ENCODE measurements around the gene IL15.

DNA sequence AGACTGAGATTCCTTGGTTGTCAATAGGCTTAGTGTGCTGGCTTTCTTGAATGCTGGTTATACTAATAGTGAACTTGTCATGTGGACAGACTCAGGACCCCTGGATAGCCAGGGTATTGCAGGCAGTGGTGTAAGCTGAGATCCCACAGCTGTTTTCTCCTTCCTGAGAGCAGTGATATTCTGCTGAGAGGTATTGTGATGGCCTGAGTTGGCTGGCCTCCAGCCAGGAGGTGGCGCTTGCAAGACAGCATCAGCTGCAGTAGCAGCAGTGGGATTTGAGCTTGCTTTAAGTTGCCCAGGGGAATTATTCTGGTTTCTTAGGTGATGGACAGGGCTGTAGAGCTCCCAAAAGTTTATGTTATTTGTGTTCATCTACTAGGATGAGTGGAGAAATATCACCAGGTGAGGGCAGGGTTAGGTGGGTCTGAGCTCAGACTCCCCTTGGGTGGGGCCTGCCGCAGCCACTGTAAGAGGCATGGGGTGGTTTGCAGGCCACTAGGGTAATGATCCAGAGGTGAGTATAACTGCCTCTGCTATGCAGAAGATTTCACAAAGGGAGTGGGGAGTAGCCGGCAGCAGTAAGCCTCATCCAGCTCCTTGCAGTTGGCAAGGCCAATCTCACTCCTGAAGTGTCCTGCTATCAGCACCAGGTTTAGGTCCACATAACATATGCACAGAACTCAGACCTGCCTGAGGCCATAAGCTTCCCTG is 66.2 kb downstream of the IL15 start:
- TF ChIP-seq CBX8 (IDR thresholded peaks at IDR 0.05) = no peak
- TF ChIP-seq, protein P1, sequence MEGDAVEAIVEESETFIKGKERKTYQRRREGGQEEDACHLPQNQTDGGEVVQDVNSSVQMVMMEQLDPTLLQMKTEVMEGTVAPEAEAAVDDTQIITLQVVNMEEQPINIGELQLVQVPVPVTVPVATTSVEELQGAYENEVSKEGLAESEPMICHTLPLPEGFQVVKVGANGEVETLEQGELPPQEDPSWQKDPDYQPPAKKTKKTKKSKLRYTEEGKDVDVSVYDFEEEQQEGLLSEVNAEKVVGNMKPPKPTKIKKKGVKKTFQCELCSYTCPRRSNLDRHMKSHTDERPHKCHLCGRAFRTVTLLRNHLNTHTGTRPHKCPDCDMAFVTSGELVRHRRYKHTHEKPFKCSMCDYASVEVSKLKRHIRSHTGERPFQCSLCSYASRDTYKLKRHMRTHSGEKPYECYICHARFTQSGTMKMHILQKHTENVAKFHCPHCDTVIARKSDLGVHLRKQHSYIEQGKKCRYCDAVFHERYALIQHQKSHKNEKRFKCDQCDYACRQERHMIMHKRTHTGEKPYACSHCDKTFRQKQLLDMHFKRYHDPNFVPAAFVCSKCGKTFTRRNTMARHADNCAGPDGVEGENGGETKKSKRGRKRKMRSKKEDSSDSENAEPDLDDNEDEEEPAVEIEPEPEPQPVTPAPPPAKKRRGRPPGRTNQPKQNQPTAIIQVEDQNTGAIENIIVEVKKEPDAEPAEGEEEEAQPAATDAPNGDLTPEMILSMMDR (IDR thresholded peaks at IDR 0.05) = no peak
- no peak for TF ChIP-seq EP300 (IDR thresholded peaks at IDR 0.05)
- TF ChIP-seq, protein P2, sequence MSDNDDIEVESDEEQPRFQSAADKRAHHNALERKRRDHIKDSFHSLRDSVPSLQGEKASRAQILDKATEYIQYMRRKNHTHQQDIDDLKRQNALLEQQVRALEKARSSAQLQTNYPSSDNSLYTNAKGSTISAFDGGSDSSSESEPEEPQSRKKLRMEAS (IDR thresholded peaks at IDR 0.05) = no peak
- TF ChIP-seq MAZ (IDR thresholded peaks at IDR 0.05; ENCODE audit: borderline replicate concordance, low read depth, low read length) = no peak
- TF ChIP-seq, protein P3, sequence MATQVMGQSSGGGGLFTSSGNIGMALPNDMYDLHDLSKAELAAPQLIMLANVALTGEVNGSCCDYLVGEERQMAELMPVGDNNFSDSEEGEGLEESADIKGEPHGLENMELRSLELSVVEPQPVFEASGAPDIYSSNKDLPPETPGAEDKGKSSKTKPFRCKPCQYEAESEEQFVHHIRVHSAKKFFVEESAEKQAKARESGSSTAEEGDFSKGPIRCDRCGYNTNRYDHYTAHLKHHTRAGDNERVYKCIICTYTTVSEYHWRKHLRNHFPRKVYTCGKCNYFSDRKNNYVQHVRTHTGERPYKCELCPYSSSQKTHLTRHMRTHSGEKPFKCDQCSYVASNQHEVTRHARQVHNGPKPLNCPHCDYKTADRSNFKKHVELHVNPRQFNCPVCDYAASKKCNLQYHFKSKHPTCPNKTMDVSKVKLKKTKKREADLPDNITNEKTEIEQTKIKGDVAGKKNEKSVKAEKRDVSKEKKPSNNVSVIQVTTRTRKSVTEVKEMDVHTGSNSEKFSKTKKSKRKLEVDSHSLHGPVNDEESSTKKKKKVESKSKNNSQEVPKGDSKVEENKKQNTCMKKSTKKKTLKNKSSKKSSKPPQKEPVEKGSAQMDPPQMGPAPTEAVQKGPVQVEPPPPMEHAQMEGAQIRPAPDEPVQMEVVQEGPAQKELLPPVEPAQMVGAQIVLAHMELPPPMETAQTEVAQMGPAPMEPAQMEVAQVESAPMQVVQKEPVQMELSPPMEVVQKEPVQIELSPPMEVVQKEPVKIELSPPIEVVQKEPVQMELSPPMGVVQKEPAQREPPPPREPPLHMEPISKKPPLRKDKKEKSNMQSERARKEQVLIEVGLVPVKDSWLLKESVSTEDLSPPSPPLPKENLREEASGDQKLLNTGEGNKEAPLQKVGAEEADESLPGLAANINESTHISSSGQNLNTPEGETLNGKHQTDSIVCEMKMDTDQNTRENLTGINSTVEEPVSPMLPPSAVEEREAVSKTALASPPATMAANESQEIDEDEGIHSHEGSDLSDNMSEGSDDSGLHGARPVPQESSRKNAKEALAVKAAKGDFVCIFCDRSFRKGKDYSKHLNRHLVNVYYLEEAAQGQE (IDR thresholded peaks at IDR 0.05) = no peak
- no peak for TF ChIP-seq RARB (CRISPR knock-in tag; IDR thresholded peaks at IDR 0.05)
- TF ChIP-seq, protein P4, sequence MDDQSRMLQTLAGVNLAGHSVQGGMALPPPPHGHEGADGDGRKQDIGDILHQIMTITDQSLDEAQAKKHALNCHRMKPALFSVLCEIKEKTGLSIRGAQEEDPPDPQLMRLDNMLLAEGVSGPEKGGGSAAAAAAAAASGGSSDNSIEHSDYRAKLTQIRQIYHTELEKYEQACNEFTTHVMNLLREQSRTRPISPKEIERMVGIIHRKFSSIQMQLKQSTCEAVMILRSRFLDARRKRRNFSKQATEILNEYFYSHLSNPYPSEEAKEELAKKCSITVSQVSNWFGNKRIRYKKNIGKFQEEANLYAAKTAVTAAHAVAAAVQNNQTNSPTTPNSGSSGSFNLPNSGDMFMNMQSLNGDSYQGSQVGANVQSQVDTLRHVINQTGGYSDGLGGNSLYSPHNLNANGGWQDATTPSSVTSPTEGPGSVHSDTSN (IDR thresholded peaks at IDR 0.05) = no peak
- no peak for TF ChIP-seq RFX5 (IDR thresholded peaks at IDR 0.05)

All from A549 (cell line).